ENCODE data around the gene KCNA10. TPM values are rescaled to one million over a fixed set of nuclear protein-coding genes. Genes with fewer than 3 reads are reported as not detected.

The KCNA10 gene
- total and polyA plus RNA-seq, 2 experiments from 2014 or later = not detected

DNA sequence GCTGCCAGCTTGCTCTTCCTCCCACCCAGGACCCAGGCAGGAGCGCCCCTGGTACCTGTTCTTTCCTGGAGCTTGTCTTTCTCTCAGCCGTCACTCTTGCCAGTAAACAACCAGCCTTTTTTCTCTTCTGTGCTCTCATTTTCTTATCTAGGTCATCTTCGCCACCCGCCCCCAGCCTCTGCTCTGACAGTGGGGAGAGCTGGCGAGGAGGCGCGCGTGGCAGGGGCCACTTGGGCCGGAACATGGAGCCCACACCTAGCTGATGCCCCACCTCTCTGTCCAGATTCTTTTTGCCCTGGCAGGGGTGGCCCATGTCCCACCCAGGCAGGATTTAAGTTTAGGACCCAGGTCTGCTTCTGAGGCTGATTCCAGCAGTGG, 35.7 kb downstream of the KCNA10 start (continued):
- TF ChIP-seq, protein P1, sequence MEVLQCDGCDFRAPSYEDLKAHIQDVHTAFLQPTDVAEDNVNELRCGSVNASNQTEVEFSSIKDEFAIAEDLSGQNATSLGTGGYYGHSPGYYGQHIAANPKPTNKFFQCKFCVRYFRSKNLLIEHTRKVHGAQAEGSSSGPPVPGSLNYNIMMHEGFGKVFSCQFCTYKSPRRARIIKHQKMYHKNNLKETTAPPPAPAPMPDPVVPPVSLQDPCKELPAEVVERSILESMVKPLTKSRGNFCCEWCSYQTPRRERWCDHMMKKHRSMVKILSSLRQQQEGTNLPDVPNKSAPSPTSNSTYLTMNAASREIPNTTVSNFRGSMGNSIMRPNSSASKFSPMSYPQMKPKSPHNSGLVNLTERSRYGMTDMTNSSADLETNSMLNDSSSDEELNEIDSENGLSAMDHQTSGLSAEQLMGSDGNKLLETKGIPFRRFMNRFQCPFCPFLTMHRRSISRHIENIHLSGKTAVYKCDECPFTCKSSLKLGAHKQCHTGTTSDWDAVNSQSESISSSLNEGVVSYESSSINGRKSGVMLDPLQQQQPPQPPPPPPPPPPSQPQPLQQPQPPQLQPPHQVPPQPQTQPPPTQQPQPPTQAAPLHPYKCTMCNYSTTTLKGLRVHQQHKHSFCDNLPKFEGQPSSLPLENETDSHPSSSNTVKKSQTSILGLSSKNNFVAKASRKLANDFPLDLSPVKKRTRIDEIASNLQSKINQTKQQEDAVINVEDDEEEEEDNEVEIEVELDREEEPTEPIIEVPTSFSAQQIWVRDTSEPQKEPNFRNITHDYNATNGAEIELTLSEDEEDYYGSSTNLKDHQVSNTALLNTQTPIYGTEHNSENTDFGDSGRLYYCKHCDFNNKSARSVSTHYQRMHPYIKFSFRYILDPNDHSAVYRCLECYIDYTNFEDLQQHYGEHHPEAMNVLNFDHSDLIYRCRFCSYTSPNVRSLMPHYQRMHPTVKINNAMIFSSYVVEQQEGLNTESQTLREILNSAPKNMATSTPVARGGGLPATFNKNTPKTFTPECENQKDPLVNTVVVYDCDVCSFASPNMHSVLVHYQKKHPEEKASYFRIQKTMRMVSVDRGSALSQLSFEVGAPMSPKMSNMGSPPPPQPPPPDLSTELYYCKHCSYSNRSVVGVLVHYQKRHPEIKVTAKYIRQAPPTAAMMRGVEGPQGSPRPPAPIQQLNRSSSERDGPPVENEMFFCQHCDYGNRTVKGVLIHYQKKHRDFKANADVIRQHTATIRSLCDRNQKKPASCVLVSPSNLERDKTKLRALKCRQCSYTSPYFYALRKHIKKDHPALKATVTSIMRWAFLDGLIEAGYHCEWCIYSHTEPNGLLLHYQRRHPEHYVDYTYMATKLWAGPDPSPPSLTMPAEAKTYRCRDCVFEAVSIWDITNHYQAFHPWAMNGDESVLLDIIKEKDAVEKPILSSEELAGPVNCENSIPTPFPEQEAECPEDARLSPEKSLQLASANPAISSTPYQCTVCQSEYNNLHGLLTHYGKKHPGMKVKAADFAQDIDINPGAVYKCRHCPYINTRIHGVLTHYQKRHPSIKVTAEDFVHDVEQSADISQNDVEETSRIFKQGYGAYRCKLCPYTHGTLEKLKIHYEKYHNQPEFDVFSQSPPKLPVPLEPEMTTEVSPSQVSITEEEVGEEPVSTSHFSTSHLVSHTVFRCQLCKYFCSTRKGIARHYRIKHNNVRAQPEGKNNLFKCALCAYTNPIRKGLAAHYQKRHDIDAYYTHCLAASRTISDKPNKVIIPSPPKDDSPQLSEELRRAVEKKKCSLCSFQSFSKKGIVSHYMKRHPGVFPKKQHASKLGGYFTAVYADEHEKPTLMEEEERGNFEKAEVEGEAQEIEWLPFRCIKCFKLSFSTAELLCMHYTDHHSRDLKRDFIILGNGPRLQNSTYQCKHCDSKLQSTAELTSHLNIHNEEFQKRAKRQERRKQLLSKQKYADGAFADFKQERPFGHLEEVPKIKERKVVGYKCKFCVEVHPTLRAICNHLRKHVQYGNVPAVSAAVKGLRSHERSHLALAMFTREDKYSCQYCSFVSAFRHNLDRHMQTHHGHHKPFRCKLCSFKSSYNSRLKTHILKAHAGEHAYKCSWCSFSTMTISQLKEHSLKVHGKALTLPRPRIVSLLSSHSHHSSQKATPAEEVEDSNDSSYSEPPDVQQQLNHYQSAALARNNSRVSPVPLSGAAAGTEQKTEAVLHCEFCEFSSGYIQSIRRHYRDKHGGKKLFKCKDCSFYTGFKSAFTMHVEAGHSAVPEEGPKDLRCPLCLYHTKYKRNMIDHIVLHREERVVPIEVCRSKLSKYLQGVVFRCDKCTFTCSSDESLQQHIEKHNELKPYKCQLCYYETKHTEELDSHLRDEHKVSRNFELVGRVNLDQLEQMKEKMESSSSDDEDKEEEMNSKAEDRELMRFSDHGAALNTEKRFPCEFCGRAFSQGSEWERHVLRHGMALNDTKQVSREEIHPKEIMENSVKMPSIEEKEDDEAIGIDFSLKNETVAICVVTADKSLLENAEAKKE (CRISPR knock-in tag; IDR thresholded peaks at IDR 0.05) = no peak
- TF ChIP-seq ZNF331 (CRISPR knock-in tag; IDR thresholded peaks at IDR 0.05; ENCODE audit: low read depth) = no peak

DNA sequence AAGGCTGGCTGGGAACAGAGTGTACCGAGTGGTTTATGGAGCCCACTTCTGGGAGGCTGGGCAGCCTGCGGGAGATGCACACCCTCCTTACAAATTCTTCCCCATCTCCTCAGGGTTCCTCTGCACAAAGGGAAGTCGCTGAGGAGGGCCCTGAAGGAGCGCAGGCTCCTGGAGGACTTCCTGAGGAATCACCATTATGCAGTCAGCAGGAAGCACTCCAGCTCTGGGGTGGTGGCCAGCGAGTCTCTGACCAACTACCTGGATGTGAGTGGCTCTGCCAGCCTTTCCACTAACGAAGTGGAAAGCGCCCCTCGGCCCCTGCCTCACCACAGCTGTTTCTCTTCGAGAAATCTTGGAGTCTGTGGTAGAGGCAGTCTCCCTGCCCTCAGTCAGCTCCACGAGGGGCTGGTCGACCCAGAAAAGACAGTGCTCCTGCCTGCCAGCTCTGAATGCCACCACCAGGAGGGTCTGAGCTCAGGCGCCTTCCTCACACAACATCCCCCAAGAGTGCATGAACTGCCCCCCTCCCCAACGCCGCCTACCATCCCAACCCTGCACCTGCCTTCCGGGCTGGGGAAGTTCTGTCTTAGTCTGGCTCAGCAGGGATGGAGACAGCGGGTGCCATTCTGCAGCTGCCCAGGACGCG, 36.2 kb downstream of the KCNA10 start:
- no peaks in the 10 kb centered on the region for H3K79me2 ChIP-seq (replicated peaks; ENCODE audit: insufficient read depth)
- H3K27ac Mint-ChIP-seq = no peak overlapping the region
- H3K4me1 ChIP-seq (ENCODE audit: insufficient read depth) = peaks cover 11% of the 10 kb centered on the region; the same call in 1 of the 2 replicates
- H3F3A ChIP-seq (replicated peaks; ENCODE audit: low read depth) = no peaks in the 10 kb centered on the region
- H3K9me3 Mint-ChIP-seq = no peaks in the 10 kb centered on the region
- H3K9me2 ChIP-seq (ENCODE audit: insufficient read depth) = no peaks in the 10 kb centered on the region
- peaks cover 10% of the 10 kb centered on the region for H3K27me3 Mint-ChIP-seq (ENCODE audit: insufficient read depth, low read depth, poor library complexity)
- no peaks in the 10 kb centered on the region for H3K36me3 Mint-ChIP-seq (ENCODE audit: low read depth)
- peak; percentile 71 for ATAC-seq
- H4K20me1 ChIP-seq (replicated peaks; ENCODE audit: insufficient read depth) = no peaks in the 10 kb centered on the region
- H3K27me3 ChIP-seq (ENCODE audit: insufficient read depth) = no peaks in the 10 kb centered on the region
- H3K4me2 ChIP-seq = peak overlapping the region; percentile 43; the same call in 1 of the 2 replicates
- peak overlapping the region; percentile 83 for H2AFZ ChIP-seq
- H3K27ac ChIP-seq (ENCODE audit: low read depth) = no peak overlapping the region
- no peak overlapping the region for H3K4me3 ChIP-seq
- no peaks in the 10 kb centered on the region for H3K36me3 ChIP-seq (ENCODE audit: insufficient read depth)
- no peak overlapping the region for H3K4me3 Mint-ChIP-seq
- H3K4me1 Mint-ChIP-seq = peaks cover 39% of the 10 kb centered on the region
- DNase-seq (ENCODE audit: low spot score) = peak; percentile 51
- TF ChIP-seq EZH2 (IDR thresholded peaks at IDR 0.05; ENCODE audit: low read depth, unreplicated experiment) (no peak), ZNF114 (CRISPR knock-in tag; IDR thresholded peaks at IDR 0.05) (no peak), ZNF331 (CRISPR knock-in tag; IDR thresholded peaks at IDR 0.05; ENCODE audit: low read depth) (no peak)
- TF ChIP-seq, protein P1 (CRISPR knock-in tag; IDR thresholded peaks at IDR 0.05) = no peak
